ENCODE results near the gene CD79A. TPM values are rescaled to one million over a fixed set of nuclear protein-coding genes. Genes with fewer than 3 reads are reported as not detected.

CD79A gene
- total and polyA plus RNA-seq, 2 donors (not counting 3 experiments of a cell fraction or from before 2014, with no cell fraction given) = 0.32 TPM; not detected in 1

- Histone ChIP-seq H3K9ac (replicated peaks; ENCODE audit: extremely low read depth, insufficient read depth, low read length) (no peak overlapping the region), H3K79me2 (ENCODE audit: control insufficient read depth, insufficient read depth, low read length) (no peaks in the 10 kb centered on the region), H4K20me1 (replicated peaks; ENCODE audit: control insufficient read depth, extremely low read depth, insufficient read depth, low read length) (no peaks in the 10 kb centered on the region), H3K36me3 (ENCODE audit: control insufficient read depth in 2 of 2, extremely low read depth in 1 of 2, insufficient read depth in 2 of 2, low read length in 2 of 2) (no peaks in the 10 kb centered on the region), H3K4me3 (replicated peaks in 1 of 3; ENCODE audit: insufficient read depth in 1 of 3, low read depth in 1 of 3, low read length in 3 of 3) (no peak overlapping the region), H3K4me1 (ENCODE audit: control insufficient read depth, extremely low read depth, insufficient read depth, low read length) (no peaks in the 10 kb centered on the region), H3K4me2 (ENCODE audit: insufficient read depth, low read length) (no peak overlapping the region), H3K9me1 (replicated peaks; ENCODE audit: control insufficient read depth, extremely low read depth, insufficient read depth, low read length) (no peaks in the 10 kb centered on the region), H2AFZ (ENCODE audit: low read depth, low read length) (no peak overlapping the region), H3K27me3 (ENCODE audit: control insufficient read depth in 2 of 2, insufficient read depth in 2 of 2, low read length in 2 of 2) (peaks cover 10 to 18% of the 10 kb centered on the region in 2 experiments), H3K27ac (ENCODE audit: insufficient read depth, low read depth, low read length) (no peak overlapping the region), H3K9me3 (replicated peaks; ENCODE audit: control insufficient read depth, insufficient read depth, low read length) (no peaks in the 10 kb centered on the region)
- ChIA-PET CTCF (no interaction called here), POLR2A (no interaction called here)
- dilution Hi-C loops (cut with MboI; ENCODE audit: extremely low pct_ligation_motif_present, low sequenced_read_pairs) = no loop called here
- intact Hi-C loops (cut with micrococcal nuclease) = no loop called here
- FAIRE-seq (no peak), DNase-seq (ENCODE audit: low read depth, low spot score) (no peak)
- TF ChIP-seq GATA2 (IDR thresholded peaks at IDR 0.05; ENCODE audit: insufficient read depth, insufficient read length, low read depth, low read length) (no peak), POLR2A (IDR thresholded peaks at IDR 0.05; ENCODE audit: low read depth, low read length) (no peak), FOS (IDR thresholded peaks at IDR 0.05; ENCODE audit: borderline replicate concordance, insufficient read depth, low read length) (no peak), MAX (IDR thresholded peaks at IDR 0.05; ENCODE audit: insufficient read depth, insufficient read length) (no peak), EZH2 (IDR thresholded peaks at IDR 0.05; ENCODE audit: borderline replicate concordance, low read depth, low read length, severe bottlenecking) (no peak), JUN (IDR thresholded peaks at IDR 0.05; ENCODE audit: borderline replicate concordance, insufficient read depth, insufficient read length, low read depth) (no peak), MYC (IDR thresholded peaks at IDR 0.05; ENCODE audit: low read depth, low read length) (no peak), CTCF (IDR thresholded peaks at IDR 0.05; ENCODE audit: extremely low read depth in 1 of 2, insufficient read depth in 1 of 2, low read depth in 1 of 2, low read length in 2 of 2) (no peak), POLR2AphosphoS5 (IDR thresholded peaks at IDR 0.05; ENCODE audit: insufficient read depth, low read depth, low read length) (no peak)
- BruUV-seq (replicated peaks) = no TSS peak
These were observed 29.6 kb upstream of the CD79A start for GRCh38 chr19:41847351-41848105.
